Aorta (tissue), 5 donors: ENCODE results near the gene NRG3. TPM values are rescaled to one million over a fixed set of nuclear protein-coding genes. Genes with fewer than 3 reads are reported as not detected.
"Not testable (repeated sequence)": the region's sequence is repeated elsewhere in the genome, so short reads cannot be mapped to it uniquely, and the experiment has no call there.

Experiments
- ATAC-seq: fragments of 200-7000 bp; cut with Tn5 transposase; one replicate; pipeline ENCODE4 v1.9.1; 2022; ENCODE audit warnings: moderate library complexity; ENCODE audit not compliant: low FRiP score
- DNase-seq, 2 donors: peaks; one replicate each; pipeline ENCODE4 v3.0.0-alpha.2; 2020
- H3K27ac ChIP-seq, 2 donors: one replicate each; pipeline ENCODE4 v1.5.1; 2013; ENCODE audit warnings: low read length in 2 of 2, mild to moderate bottlenecking in 2 of 2, moderate library complexity in 2 of 2, control low read depth in 1 of 2, inconsistent platforms in 1 of 2, low read depth in 1 of 2
- H3K27me3 ChIP-seq, 2 donors: one replicate each; pipeline ENCODE4 v1.6.1; 2013; ENCODE audit warnings: control low read depth in 1 of 2, low read length in 1 of 2, mild to moderate bottlenecking in 1 of 2, moderate library complexity in 1 of 2; ENCODE audit not compliant: insufficient read depth in 2 of 2, control insufficient read depth in 1 of 2
- H3K36me3 ChIP-seq, 2 donors: one replicate each; pipeline ENCODE4 v1.6.1; 2013; ENCODE audit warnings: control low read depth in 1 of 2, low read length in 1 of 2, mild to moderate bottlenecking in 1 of 2; ENCODE audit not compliant: insufficient read depth in 2 of 2, control insufficient read depth in 1 of 2
- H3K4me1 ChIP-seq, 2 donors: one replicate each; pipeline ENCODE4 v1.6.1; 2013; ENCODE audit warnings: low read length in 2 of 2, control low read depth in 1 of 2, mild to moderate bottlenecking in 1 of 2, moderate library complexity in 1 of 2; ENCODE audit not compliant: insufficient read depth in 2 of 2, control insufficient read depth in 1 of 2
- H3K4me3 ChIP-seq, 2 donors: one replicate each; pipeline ENCODE4 v1.5.1; 2013; ENCODE audit warnings: low read length in 2 of 2, control low read depth in 1 of 2, mild to moderate bottlenecking in 1 of 2
- H3K9me3 ChIP-seq: one replicate; pipeline ENCODE4 v1.6.1; 2013; ENCODE audit warnings: mild to moderate bottlenecking, low read length; ENCODE audit not compliant: control insufficient read depth
- WGBS, 2 donors: extraction: QIAGEN DNeasy Blood & Tissue Kit; methylation state at CpG; one replicate each; pipeline ENCODE4 v1.1.7; 2013; 5-methylcytosine and 5-hydroxymethylcytosine counted together
- intact Hi-C, 2 donors: fragments of 100-400 bp; cut with DNase I; formaldehyde crosslinking; loops; one replicate each; pipeline versions ENCODE4 v1.14.2 to v1.15.0; 2022
- polyA plus RNA-seq, 2 donors: library from polyadenylated mRNA; stranded (reverse); fragments of 200-250 nt; gene quantifications; one replicate each; pipeline ENCODE4 v1.2.3, GENCODE V29; 2013
- total RNA-seq, 2 donors: library from RNA; stranded (reverse); fragmentation: NEBNext Ultra II Directional; extraction: Animal tissue kit (Norgen Biotek cat#: 25700); gene quantifications; one replicate each; pipeline ENCODE4 v1.2.1, GENCODE V29; 2021
- donor health status: healthy with polysubstance abuse.
- donor health status: Bipolar disorder and iron deficiency.
- donor health status: DM: no; HTN: no; CAD: no.
- donor health status: DM: no; HTN: no; CAD: no.
- donor health status: DM: yes; HTN: yes; CAD: no.

Gene NRG3
- total and polyA plus RNA-seq, 4 donors = 0.50 to 1.1 (median 0.84) TPM

DNA sequence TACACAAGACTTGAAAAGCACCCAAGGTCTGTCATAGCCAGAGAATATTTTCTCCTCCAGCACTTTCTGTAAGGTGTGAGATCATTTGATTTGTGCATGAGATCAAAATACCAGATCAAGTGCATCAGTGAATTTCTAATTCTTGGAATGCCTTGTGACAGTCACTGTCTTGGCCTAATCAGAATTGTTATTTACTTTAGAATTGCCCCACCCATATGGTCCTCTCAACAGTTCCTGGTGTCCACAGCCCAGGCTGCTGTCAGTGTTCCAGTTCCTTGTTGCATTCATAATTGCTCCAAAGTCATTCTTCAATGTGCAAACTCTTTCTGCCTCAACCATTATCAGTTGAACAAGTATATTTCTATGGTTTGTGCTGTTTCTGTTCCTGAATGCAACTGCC, 770.2 kb downstream of the NRG3 start:
- Histone ChIP-seq H3K4me1 (no peaks in the 10 kb centered on the region), H3K9me3 (no peaks in the 10 kb centered on the region), H3K4me3 (no peak overlapping the region), H3K36me3 (no peaks in the 10 kb centered on the region), H3K27ac (no peak overlapping the region), H3K27me3 (no peaks in the 10 kb centered on the region)
- DNase-seq (no peak), ATAC-seq (no peak)
- intact Hi-C loops = no loop called here

DNA sequence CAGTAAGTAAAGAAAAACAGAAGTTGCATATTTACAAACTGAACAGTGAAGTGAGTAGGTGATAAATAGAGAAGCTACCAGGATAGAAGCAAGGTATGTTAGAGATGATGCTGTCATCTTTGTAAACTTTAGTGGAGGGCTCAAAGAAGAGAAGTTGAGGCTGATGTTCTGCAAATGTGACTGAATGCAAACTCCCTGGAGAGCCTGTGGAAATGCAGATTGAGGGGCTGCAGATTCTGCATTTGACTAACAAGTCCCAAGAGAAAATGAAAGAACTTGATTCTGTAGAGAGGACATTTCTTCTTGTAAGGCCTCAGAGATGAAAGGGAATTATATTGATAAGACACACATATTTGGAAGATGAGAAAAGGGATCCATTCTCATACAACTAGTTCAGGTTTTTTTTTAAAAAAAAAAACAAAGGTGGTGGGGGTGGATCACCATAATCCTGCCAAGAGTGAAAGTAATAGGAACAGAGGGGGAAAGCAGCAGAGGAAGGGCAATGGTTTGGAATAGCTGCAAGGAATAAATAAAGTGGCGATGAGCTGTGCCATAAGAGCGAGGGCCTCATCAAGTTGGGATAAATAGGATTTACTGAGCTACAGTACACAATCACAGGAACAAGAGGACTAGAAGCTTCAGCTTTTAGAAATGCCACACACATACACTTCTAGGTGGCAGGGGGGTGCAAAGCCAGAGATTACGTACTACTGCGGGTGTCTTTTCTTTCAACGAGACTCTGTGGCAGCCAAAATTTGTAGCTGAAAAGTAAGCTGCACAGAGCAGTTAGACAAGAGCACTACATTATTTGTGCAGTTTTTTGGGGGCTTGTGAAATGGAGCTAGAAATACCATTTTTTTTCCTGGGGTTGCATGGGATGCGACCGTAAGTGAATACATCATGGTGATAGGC, 778.5 kb downstream of the NRG3 start:
- ATAC-seq = no peak
- intact Hi-C loops = no loop called here
- Histone ChIP-seq H3K36me3 (no peaks in the 10 kb centered on the region), H3K9me3 (peaks cover 1% of the 10 kb centered on the region), H3K4me3 (no peak overlapping the region), H3K27me3 (no peaks in the 10 kb centered on the region), H3K4me1 (peaks cover 0 to 8% of the 10 kb centered on the region in 2 donors), H3K27ac (no peak overlapping the region)
- WGBS, 2 donors = 32 to 46% methylated on average over 7 of the region's 7 CpGs
- no peak for DNase-seq

DNA sequence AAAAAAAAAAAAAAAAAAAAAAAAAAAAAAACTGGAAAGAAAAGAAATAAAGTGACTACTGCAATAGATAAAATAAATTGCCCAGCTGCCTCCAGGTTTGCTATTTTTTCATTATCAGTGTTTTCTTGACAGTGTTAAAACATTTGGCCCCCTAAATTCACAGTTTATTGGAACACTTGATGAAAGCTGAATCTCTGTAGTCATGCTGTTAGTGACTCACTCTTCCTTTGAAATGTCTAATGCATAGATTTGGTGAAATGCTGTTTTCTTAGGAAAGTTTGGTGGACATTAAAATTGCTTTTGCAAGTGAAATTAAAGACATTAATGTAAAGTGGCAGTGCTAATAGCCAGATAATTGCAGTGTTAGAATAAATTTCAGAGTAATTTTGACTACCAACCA, 785.2 kb downstream of the NRG3 start:
- Histone ChIP-seq H3K9me3 (no peaks in the 10 kb centered on the region), H3K27ac (no peak overlapping the region), H3K36me3 (no peaks in the 10 kb centered on the region), H3K4me1 (no peaks in the 10 kb centered on the region), H3K4me3 (no peak overlapping the region), H3K27me3 (no peaks in the 10 kb centered on the region)
- intact Hi-C loops = no loop called here
- no peak for DNase-seq
- no peak for ATAC-seq

DNA sequence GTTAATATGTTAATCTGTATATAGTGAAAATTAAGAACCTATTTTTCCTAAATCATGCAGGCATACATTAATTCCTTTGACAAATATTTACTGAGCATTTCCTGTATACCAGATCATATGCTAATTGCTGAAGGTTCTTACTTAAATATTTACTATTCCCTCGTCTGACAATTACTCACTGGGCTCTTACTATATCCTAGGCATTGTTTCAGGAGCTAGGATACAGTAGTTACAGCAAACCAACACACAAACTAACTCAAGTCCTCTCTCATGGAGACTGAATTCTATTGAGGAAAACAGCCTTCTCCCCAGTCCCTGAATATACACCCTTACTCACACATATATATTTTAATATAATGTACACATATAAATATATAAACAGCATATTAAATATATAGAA, 786.0 kb downstream of the NRG3 start:
- H3K4me3 ChIP-seq = no peak overlapping the region
- no peaks in the 10 kb centered on the region for H3K36me3 ChIP-seq
- DNase-seq (no peak), ATAC-seq (no peak)
- no peak overlapping the region for H3K27ac ChIP-seq
- no peaks in the 10 kb centered on the region for H3K4me1 ChIP-seq
- no peaks in the 10 kb centered on the region for H3K9me3 ChIP-seq
- WGBS, 2 donors = 3 to 6% methylated on average over 1 of the region's 1 CpG
- intact Hi-C loops = no loop called here
- no peaks in the 10 kb centered on the region for H3K27me3 ChIP-seq

DNA sequence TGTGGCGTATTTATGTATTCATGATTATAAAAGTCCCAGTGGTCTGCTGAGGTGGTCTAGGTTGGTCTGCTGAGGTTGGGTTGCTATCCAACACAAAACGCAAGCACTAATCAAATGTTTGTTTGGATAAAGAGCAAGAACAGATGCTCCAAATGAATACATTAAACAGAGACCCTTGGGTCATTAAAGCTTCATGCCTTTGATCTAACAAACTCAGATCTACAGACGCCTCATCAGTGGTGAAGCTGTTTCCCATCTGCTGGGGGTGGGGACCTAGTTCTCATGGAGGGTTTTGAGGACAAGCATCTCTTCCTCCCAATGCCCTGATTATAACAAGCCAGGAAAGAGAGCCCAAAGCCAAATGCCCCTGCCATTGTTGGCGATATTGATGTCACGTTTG, 786.7 kb downstream of the NRG3 start:
- no peak for DNase-seq
- no peaks in the 10 kb centered on the region for H3K27me3 ChIP-seq
- ATAC-seq = no peak
- no peaks in the 10 kb centered on the region for H3K9me3 ChIP-seq
- WGBS, 2 donors = 96 to 97% methylated on average over 5 of the region's 5 CpGs
- intact Hi-C loops = no loop called here
- H3K27ac ChIP-seq = no peak overlapping the region
- H3K4me3 ChIP-seq = no peak overlapping the region
- no peaks in the 10 kb centered on the region for H3K4me1 ChIP-seq
- no peaks in the 10 kb centered on the region for H3K36me3 ChIP-seq

DNA sequence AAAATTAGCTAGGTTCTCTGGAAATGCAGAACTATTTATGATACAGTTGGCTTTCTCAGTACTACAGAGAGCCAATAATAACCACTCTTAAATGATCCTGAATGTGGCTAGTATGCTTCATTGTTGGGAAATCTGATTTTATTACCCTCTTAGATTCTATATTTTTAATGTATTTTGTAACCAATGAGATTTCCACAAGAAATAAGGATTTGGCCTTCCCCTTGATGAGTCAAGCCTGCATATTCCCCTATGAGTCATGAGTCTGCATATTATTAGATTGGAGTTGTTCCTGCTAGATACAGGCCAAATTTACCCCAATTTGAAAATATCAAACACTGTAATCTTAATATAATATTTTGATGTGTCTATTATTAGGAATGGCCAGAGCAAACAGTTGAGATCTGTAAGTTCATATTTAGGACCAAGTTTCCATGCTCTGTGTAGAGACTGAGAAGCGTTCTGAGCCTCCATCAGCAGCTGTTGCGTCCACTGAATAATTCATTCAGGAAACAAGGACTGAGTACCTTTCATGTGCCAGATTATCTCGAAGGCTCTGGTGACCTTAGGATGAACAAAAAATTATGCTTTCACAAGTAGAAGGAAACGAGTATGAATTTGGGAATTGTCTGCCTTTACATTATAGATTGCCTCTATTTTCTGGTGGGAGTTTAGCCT, 793.4 kb downstream of the NRG3 start:
- H3K36me3 ChIP-seq = no peaks in the 10 kb centered on the region
- intact Hi-C loops = no loop called here
- no peak overlapping the region for H3K27ac ChIP-seq
- ATAC-seq = peak; percentile 58
- H3K27me3 ChIP-seq = no peaks in the 10 kb centered on the region
- H3K9me3 ChIP-seq = no peaks in the 10 kb centered on the region
- H3K4me3 ChIP-seq = peak overlapping the region in 1 of 2 donors; percentile 8
- no peak for DNase-seq
- H3K4me1 ChIP-seq = peaks cover 7 to 9% of the 10 kb centered on the region in 2 donors
- 5 to 6% methylated on average over 4 of the region's 4 CpGs for WGBS, 2 donors

DNA sequence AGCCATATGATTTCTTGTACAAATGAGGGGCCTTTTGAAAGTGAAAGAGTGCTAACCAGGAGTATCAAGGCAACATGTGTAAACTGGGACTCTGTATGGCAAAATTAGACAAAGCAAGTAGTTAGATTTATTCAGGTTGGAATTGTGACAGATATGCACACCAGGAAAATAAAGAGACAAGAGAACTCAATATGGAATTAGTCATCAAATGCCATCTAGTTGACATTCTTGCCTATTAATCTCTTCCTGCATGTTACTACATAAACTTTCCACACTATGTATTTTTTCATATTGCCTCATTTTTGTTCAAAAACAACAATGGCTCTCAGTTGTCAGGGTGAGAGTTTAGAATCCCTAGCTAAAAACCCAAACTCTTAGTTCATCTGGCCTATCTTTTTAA, 799.0 kb downstream of the NRG3 start:
- ATAC-seq = no peak
- intact Hi-C loops = no loop called here
- Histone ChIP-seq H3K27ac (no peak overlapping the region), H3K4me1 (peaks cover 0 to 3% of the 10 kb centered on the region in 2 donors), H3K27me3 (no peaks in the 10 kb centered on the region), H3K36me3 (no peaks in the 10 kb centered on the region), H3K9me3 (no peaks in the 10 kb centered on the region), H3K4me3 (no peak overlapping the region)
- DNase-seq = no peak

DNA sequence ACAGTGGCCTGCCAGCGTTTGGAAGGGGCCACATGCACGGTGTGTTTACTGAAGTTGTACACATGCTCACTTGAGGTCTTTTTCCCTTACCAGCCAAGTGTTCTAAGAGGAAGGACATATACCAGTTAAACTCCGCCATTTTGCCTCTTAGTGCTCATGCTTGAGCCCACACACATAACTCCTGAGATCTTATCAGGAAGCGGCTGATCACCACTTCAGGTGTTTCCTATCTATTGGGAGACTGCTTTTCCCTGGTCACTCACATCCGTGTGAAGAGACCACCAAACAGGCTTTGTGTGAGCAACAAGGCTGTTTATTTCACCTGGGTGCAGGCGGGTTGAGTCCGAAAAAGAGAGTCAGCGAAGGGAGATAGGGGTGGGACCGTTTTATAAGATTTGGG, 802.9 kb downstream of the NRG3 start:
- intact Hi-C loops, H3K27me3 ChIP-seq, ATAC-seq, H3K4me3 ChIP-seq, H3K4me1 ChIP-seq, H3K36me3 ChIP-seq, H3K27ac ChIP-seq, H3K9me3 ChIP-seq, DNase-seq: not testable (repeated sequence)
- WGBS, 2 donors = 97 to 99% methylated on average over 9 of the region's 9 CpGs

DNA sequence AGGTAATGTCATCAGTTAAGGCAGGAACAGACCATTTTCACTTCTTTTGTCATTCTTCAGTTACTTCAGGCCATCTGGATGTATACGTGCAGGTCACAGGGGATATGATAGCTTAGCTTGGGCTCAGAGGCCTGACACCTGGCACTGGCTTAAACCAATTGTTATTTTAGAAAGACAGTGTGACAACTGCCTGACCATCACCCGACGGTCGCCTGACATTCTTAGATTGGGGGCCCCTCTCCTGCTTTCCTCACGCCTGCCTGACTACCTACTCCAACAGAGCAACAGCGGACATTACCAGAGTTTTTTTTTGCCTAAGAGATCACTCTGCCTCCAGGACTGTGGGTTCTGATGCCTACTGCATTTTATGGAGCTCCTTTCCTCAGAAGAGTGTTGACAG, 803.5 kb downstream of the NRG3 start:
- WGBS, 2 donors = 95 to 96% methylated on average over 6 of the region's 6 CpGs
- not testable (repeated sequence) for H3K27me3 ChIP-seq

More for the DNA sequence above, 803.5 kb downstream of the NRG3 start:
- ATAC-seq, H3K27ac ChIP-seq, DNase-seq, intact Hi-C loops, H3K4me3 ChIP-seq, H3K4me1 ChIP-seq, H3K9me3 ChIP-seq, H3K36me3 ChIP-seq: not testable (repeated sequence)
